RWPE2 (cell line): ENCODE results near the gene PIEZO1.

Experiments
- ATAC-seq: fragments of 200-7000 bp; cut with Tn5 transposase; 3 replicates; pipeline ENCODE4 v1.9.1; 2021; ENCODE audit warnings: low read depth
- DNase-seq: peaks from one replicate; pipeline ENCODE4 v3.0.0-alpha.2; 2020; ENCODE audit warnings: low spot score
- H3K27ac ChIP-seq: fragments of 450-650 bp; 2 replicates; pipeline ENCODE4 v1.5.1; 2017; ENCODE audit warnings: mild to moderate bottlenecking; ENCODE audit not compliant: poor library complexity, severe bottlenecking
- H3K27me3 ChIP-seq: fragments of 250-450 bp; sonication (Bioruptor Pico); 2 replicates; pipeline ENCODE4 v1.5.1; 2021; ENCODE audit warnings: mild to moderate bottlenecking, moderate library complexity; ENCODE audit not compliant: insufficient read depth, poor library complexity, severe bottlenecking
- H3K36me3 ChIP-seq: fragments of 250-450 bp; sonication (Bioruptor Pico); 2 replicates; pipeline ENCODE4 v1.5.1; 2020; ENCODE audit warnings: low read depth, mild to moderate bottlenecking, moderate library complexity
- H3K4me1 ChIP-seq: fragments of 250-450 bp; sonication (Bioruptor Pico); 2 replicates; pipeline ENCODE4 v1.5.1; 2021; ENCODE audit warnings: mild to moderate bottlenecking, moderate library complexity; ENCODE audit not compliant: insufficient read depth, poor library complexity, severe bottlenecking
- H3K4me3 ChIP-seq: fragments of 250-450 bp; sonication (Bioruptor Pico); 2 replicates; pipeline ENCODE4 v1.5.1; 2021; ENCODE audit warnings: mild to moderate bottlenecking, moderate library complexity; ENCODE audit not compliant: severe bottlenecking
- H3K9me3 ChIP-seq: fragments of 250-450 bp; sonication (Bioruptor Pico); 2 replicates; pipeline ENCODE4 v1.5.1; 2021; ENCODE audit warnings: mild to moderate bottlenecking, moderate library complexity; ENCODE audit not compliant: severe bottlenecking
- CTCF ChIP-seq: fragments of 450-650 bp; IDR thresholded peaks from one replicate; pipeline ENCODE4 v1.5.1; 2017; ENCODE audit warnings: mild to moderate bottlenecking, moderate library complexity; ENCODE audit not compliant: poor library complexity, severe bottlenecking

Gene PIEZO1

GRCh38 chr16:88812513-88813268 lies 27.7 kb upstream of the PIEZO1 start:
- Histone ChIP-seq H3K9me3 (no peaks in the 10 kb centered on the region), H3K4me1 (peaks cover 6% of the 10 kb centered on the region), H3K27me3 (no peaks in the 10 kb centered on the region), H3K27ac (peak overlapping the region; percentile 88), H3K4me3 (peak overlapping the region; percentile 57), H3K36me3 (peaks cover 31% of the 10 kb centered on the region)
- ATAC-seq, result no peak
- peak; percentile 45 for TF ChIP-seq CTCF
- peak; percentile 68 for DNase-seq

GRCh38 chr16:88811769-88812512 lies 26.9 kb upstream of the PIEZO1 start, which contains the start of gene APRT:
APRT (minus strand) TSS chr16:88811928; CDS start chr16:88811899, 29 bp downstream.
- Histone ChIP-seq H3K27me3 (no peaks in the 10 kb centered on the region), H3K4me3 (peak within 1 kb of the TSS; percentile 57), H3K4me1 (peaks cover 6% of the 10 kb centered on the region), H3K36me3 (peaks cover 36% of the 10 kb centered on the region), H3K27ac (peak within 1 kb of the TSS; percentile 88), H3K9me3 (no peaks in the 10 kb centered on the region)
- DNase-seq, result peak; percentile 91
- peak; percentile 55 for ATAC-seq
- peak; percentile 68 for TF ChIP-seq CTCF

GRCh38 chr16:88810912-88811768 lies 26.1 kb upstream of the PIEZO1 start:
- peak overlapping the region; percentile 88 for H3K27ac ChIP-seq

GRCh38 chr16:88810166-88810911 lies 25.3 kb upstream of the PIEZO1 start:
- peak overlapping the region; percentile 57 for H3K4me3 ChIP-seq
- peak overlapping the region; percentile 88 for H3K27ac ChIP-seq
- no peaks in the 10 kb centered on the region for H3K9me3 ChIP-seq
- TF ChIP-seq CTCF, result no peak
- DNase-seq (peak; percentile 55), ATAC-seq (no peak; the same call in 2 of the 3 replicates)
- H3K27me3 ChIP-seq, result no peaks in the 10 kb centered on the region
- peaks cover 52% of the 10 kb centered on the region for H3K36me3 ChIP-seq
- H3K4me1 ChIP-seq, result peaks cover 6% of the 10 kb centered on the region

More at GRCh38 chr16:88810912-88811768, 26.1 kb upstream of the PIEZO1 start:
- peaks cover 6% of the 10 kb centered on the region for H3K4me1 ChIP-seq
- DNase-seq, result peak; percentile 86
- peak; percentile 43 for ATAC-seq
- no peak for TF ChIP-seq CTCF
- H3K9me3 ChIP-seq, result no peaks in the 10 kb centered on the region
- H3K27me3 ChIP-seq, result no peaks in the 10 kb centered on the region
- peak overlapping the region; percentile 57 for H3K4me3 ChIP-seq
- peaks cover 44% of the 10 kb centered on the region for H3K36me3 ChIP-seq
